SIG-M5 treated with dmso at 0.1 percent for 504 hours (cell line): ENCODE data around the gene RNF166.
A peak's percentile ranks its signal among the peaks of the same experiment; 100 is the strongest.

Source experiments
- DNase-seq: peaks from one replicate; lab custom pipeline; 2025; ENCODE audit not compliant: unreplicated experiment; lab: John Stamatoyannopoulos, UW

The RNF166 gene

DNA sequence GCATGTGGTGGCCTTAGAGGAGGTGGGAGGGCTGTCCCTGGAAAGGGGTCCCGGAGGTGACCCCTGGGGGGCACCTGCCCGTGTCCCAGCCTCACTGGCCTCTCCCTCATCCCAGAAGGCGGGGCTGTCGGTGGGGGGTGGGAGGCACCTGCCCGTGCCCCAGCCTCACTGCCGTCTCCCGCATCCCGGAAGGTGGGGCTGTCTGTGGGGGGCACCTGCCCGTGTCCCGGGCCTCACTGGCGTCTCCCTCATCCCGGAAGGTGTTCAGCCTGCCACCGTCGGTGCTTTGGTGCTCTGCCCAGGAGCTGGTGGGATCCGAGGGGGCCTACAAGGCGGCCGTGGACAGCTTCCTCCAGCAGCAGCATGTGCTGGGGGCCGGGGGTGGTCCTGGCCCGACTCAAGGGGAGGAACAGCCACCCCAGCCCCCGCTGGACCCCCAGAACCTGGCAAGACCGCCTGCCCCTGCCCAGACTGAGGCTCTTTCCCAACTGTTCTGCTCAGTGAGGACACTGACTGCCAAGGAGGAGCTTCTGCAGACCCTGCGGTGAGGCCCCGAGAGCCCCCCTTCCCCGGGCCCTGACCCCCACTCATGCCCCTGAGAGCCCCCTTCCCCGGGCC is 6.3 kb upstream of the RNF166 start:
- DNase-seq = no peak

- DNase-seq = no peak
Measured at GRCh38 chr16:88711750-88712340, 5.6 kb upstream of the RNF166 start.

DNA sequence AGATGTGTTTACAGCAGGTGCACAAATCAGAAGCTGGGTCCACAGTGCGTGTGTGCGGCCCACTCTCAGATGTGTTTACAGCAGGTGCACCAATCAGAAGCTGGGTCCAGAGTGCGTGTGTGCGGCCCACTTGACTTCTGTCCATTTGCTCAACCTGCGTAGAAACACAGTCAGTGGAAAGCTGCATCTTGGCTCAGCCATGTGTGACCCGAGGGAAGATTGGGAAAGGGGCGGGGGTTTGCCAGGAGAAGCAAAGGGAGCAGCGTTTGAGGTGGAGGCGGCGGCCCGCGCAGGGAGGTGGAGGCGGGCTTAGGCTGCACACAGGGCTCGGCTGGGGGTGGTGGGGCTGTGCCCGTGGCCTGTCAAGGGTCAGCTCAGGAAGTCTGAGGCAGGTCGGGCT is 4.3 kb upstream of the RNF166 start:
- DNase-seq = no peak

GRCh38 chr16:88706965-88707826 is 988 bp upstream of the RNF166 start:
- DNase-seq = no peak

GRCh38 chr16:88705801-88706228 is 393 bp downstream of the RNF166 start:
- DNase-seq = no peak

- DNase-seq = peak; percentile 89
Measured at GRCh38 chr16:88705076-88705684, 1.0 kb downstream of the RNF166 start.

- DNase-seq = peak; percentile 82
Measured at GRCh38 chr16:88703486-88704309, 2.5 kb downstream of the RNF166 start.

DNA sequence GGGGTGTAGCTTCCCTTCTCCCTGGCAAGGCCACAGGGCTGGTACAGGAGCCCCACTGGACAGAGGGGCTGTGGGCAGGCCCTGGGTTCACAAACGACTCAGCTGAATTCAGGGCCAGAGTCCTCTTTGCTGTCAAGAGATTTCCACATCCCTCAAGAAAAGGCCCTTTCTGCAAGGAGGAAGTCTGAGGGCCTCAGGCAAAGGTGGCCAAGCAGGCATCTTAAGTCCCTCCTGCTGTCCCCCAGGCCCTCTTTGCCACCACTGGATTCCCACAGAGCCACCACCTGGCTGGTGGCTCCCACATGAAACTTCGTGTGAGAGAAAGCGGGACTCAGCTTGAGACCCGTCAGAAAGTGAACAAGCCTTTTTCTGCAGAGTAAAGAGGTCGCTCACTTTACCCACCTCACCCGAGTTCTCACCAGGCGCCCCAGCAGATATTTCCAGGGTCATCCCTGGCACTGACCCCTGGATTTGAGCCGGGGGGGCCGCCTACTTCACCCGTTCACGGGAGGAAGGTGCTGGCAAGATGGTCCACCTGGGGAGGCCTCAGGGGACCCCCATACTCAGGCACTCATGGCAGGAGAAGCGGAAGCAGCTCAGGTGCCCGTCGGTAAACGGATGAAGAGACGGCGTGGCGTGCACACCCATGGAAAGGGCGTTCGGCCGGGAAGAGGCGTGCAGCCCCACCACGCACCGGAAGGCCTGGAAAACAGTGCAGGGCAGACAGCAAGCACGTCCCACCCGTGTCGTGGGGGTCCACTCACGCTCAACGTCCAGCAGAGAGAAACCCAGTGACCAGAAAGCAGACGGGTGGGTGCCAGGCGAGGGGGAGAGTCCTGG is 3.6 kb downstream of the RNF166 start:
- DNase-seq = peak; percentile 40

- no peak for DNase-seq
Measured at GRCh38 chr16:88701581-88702370, 4.4 kb downstream of the RNF166 start.

- peak; percentile 90 for DNase-seq
Measured at GRCh38 chr16:88700636-88701482, 5.3 kb downstream of the RNF166 start.

GRCh38 chr16:88700322-88700635 is 5.9 kb downstream of the RNF166 start:
- no peak for DNase-seq

GRCh38 chr16:88699180-88699579 is 7.0 kb downstream of the RNF166 start:
- DNase-seq = no peak

- no peak for DNase-seq
Measured at GRCh38 chr16:88698646-88699045, 7.6 kb downstream of the RNF166 start.

DNA sequence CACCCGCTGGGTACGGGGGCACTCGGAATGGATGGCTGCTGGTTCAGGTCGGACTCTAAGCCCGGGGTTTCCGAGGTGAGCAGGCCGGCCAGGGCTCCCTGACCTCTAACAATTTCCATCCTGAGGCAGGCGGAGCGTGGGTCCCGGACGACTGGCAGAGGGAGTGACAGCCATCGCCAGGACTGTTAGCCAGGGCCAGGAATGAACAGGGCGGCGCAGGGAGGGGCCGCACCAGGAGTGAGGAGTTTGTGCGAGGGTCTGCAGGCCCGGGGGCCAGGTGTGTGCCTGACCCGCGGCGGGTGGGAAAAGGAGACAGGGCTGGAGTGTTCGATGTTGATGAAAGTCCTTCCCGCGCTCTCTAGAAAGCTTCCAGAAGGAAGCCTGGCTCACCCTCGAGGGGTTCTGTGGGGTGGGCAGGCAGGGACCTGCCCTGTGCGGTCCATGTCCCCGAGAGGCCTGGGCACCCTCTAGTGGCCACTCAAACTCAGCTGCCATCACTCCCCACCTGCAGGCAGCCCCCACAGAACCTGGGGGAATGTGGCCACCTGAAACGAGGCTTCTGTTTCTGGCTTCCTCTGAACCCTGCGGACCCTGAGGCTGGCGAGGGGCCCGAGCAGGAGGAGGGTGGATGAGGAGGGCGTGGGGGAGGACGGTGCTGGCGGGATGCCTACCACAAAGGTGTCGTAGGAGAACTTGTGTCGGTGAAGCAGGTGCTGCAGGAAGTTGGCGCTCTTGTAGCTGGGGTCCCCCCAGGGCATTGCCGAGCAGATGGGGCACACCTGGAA is 8.2 kb downstream of the RNF166 start:
- no peak for DNase-seq

DNA sequence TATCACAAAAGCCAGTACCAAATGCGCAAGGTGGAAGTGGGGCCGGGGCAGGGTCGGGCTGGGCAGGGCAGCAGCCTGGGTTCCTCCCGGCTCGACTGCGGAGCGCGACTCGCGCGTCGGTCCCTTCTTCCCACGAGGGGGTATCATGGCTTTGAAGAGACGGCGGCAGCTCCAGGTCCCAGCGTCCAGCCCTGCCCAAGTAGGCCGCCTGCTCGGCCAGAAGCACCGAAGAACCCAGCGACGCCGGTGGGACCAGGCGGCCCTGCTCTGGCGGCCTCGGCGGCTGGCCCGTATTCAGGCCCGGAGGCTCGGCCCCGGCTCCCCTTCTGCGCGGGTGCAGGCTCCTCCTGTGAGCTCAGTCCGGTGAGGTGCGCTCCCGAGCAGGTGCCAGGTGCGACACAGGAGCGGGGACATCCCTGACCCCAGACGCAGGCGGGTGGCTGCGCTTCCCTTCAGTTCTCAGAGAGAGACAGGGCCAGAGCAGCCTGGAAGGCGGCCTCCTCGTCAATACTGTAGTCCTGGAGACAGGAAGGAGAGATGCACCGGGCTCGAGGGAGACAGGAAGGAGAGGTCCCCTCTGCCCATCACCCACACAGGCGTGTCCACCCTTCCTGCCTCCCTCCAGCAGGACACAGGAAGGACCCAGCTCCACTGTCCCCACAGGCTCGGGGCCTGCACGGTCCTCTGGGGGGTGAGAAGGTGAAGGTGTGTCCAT is 8.9 kb downstream of the RNF166 start:
- DNase-seq = no peak

DNA sequence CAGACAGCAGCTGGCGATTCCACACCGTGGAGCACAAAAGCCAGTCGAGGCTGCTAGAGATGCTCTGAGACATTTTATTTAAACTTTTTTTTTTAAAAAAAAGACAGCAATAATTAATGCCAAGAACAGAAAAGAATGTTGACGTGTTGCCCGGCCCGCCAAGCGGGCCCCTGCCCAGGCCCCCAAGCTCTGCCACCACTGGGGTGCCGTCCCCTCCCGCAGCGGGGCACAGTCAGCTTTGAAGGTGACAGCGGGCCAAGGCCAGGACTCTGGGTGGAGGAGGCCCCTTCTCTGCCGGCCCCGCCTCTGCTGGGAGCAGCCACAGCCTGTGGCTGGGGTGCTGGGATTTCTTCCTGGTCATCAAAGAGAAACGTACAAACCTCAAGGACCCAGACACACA is 9.8 kb downstream of the RNF166 start:
- DNase-seq = no peak

- DNase-seq = no peak
Measured at GRCh38 chr16:88695753-88696152, 10.5 kb downstream of the RNF166 start.
